ENCODE measurements around the gene CCDC137. TPM values are rescaled to one million over a fixed set of nuclear protein-coding genes. Genes with fewer than 3 reads are reported as not detected.

Gene CCDC137
- total and polyA plus RNA-seq, 2 donors (not counting 3 experiments of a cell fraction or from before 2014, with no cell fraction given) = 12.9 to 32.2 TPM

DNA sequence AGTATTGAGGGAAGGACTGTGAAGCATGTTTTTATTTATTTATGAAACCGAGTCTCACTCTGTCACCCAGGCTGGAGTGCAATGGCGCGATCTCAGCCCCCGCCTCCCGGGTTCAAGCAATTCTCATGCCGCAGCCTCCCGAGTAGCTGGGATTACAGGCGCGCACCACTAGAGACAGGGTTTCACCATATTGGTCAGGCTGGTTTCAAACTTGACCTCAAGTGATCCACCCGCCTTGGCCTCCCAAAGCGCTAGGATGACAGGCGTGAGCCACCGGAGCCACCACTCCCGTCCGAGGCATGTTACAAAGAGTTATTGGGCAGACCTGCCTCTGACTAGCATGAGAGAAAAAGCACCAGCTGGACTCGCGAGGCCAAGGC is 39.7 kb downstream of the CCDC137 start:
- POLR2A ChIA-PET = no interaction called here
- FAIRE-seq = no peak

More for the DNA sequence above, 39.7 kb downstream of the CCDC137 start:
- Histone ChIP-seq H4K20me1 (replicated peaks; ENCODE audit: control insufficient read depth, extremely low read depth, insufficient read depth, low read length) (no peaks in the 10 kb centered on the region), H3K27ac (ENCODE audit: insufficient read depth, low read depth, low read length) (no peak overlapping the region), H3K4me2 (ENCODE audit: insufficient read depth, low read length) (no peak overlapping the region), H3K27me3 (ENCODE audit: control insufficient read depth in 2 of 2, insufficient read depth in 2 of 2, low read length in 2 of 2) (no peaks in the 10 kb centered on the region), H3K9me3 (replicated peaks; ENCODE audit: control insufficient read depth, insufficient read depth, low read length) (no peaks in the 10 kb centered on the region), H3K36me3 (ENCODE audit: control insufficient read depth in 2 of 2, extremely low read depth in 1 of 2, insufficient read depth in 2 of 2, low read length in 2 of 2) (peaks cover 3 to 21% of the 10 kb centered on the region in 2 experiments), H3K9me1 (replicated peaks; ENCODE audit: control insufficient read depth, extremely low read depth, insufficient read depth, low read length) (no peaks in the 10 kb centered on the region), H3K4me1 (ENCODE audit: control insufficient read depth, extremely low read depth, insufficient read depth, low read length) (peaks cover 26% of the 10 kb centered on the region), H2AFZ (ENCODE audit: low read depth, low read length) (no peak overlapping the region), H3K9ac (replicated peaks; ENCODE audit: extremely low read depth, insufficient read depth, low read length) (no peak overlapping the region), H3K79me2 (ENCODE audit: control insufficient read depth, insufficient read depth, low read length) (peaks cover 29% of the 10 kb centered on the region), H3K4me3 (replicated peaks in 1 of 3; ENCODE audit: insufficient read depth in 1 of 3, low read depth in 1 of 3, low read length in 3 of 3) (no peak overlapping the region)
- CTCF ChIA-PET = no interaction called here
- TF ChIP-seq POLR2AphosphoS5 (IDR thresholded peaks at IDR 0.05; ENCODE audit: insufficient read depth, low read depth, low read length) (no peak), FOS (IDR thresholded peaks at IDR 0.05; ENCODE audit: borderline replicate concordance, insufficient read depth, low read length) (no peak), MYC (IDR thresholded peaks at IDR 0.05; ENCODE audit: low read depth, low read length) (no peak), GATA2 (IDR thresholded peaks at IDR 0.05; ENCODE audit: insufficient read depth, insufficient read length, low read depth, low read length) (no peak), POLR2A (IDR thresholded peaks at IDR 0.05; ENCODE audit: low read depth, low read length) (no peak)
- TF ChIP-seq, protein P1, sequence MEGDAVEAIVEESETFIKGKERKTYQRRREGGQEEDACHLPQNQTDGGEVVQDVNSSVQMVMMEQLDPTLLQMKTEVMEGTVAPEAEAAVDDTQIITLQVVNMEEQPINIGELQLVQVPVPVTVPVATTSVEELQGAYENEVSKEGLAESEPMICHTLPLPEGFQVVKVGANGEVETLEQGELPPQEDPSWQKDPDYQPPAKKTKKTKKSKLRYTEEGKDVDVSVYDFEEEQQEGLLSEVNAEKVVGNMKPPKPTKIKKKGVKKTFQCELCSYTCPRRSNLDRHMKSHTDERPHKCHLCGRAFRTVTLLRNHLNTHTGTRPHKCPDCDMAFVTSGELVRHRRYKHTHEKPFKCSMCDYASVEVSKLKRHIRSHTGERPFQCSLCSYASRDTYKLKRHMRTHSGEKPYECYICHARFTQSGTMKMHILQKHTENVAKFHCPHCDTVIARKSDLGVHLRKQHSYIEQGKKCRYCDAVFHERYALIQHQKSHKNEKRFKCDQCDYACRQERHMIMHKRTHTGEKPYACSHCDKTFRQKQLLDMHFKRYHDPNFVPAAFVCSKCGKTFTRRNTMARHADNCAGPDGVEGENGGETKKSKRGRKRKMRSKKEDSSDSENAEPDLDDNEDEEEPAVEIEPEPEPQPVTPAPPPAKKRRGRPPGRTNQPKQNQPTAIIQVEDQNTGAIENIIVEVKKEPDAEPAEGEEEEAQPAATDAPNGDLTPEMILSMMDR (IDR thresholded peaks at IDR 0.05; ENCODE audit: extremely low read depth in 1 of 2, insufficient read depth in 1 of 2, low read depth in 1 of 2, low read length in 2 of 2) = no peak
- BruUV-seq (replicated peaks) = no TSS peak
- dilution Hi-C loops (cut with MboI; ENCODE audit: extremely low pct_ligation_motif_present, low sequenced_read_pairs) (no loop called here), intact Hi-C loops (cut with micrococcal nuclease) (no loop called here)
- no peak for DNase-seq (ENCODE audit: low read depth, low spot score)
